Karpas-422 (cell line): ENCODE measurements around the gene C17orf67. TPM values are rescaled to one million over a fixed set of nuclear protein-coding genes. Genes with fewer than 3 reads are reported as not detected.

Experiments used
- DNase-seq: peaks from one replicate; pipeline ENCODE4 v3.0.0-alpha.2; 2015
- H2AFZ ChIP-seq: fragments of 200-600 bp; sonication (generic); 2 replicates; pipeline ENCODE4 v1.6.1; 2014; ENCODE audit warnings: antibody characterized with exemption, low read length, mixed read lengths
- H3K27ac ChIP-seq: fragments of 200-600 bp; sonication (generic); 2 replicates; pipeline ENCODE4 v1.5.1; 2014; ENCODE audit warnings: mild to moderate bottlenecking, low read length, moderate library complexity
- H3K27me3 ChIP-seq: fragments of 200-600 bp; sonication (generic); 2 replicates; pipeline ENCODE4 v1.6.1; 2014; ENCODE audit warnings: low read length, mixed read lengths
- H3K36me3 ChIP-seq: fragments of 200-600 bp; sonication (generic); 2 replicates; pipeline ENCODE4 v1.6.1; 2014; ENCODE audit warnings: low read length, mixed read lengths; ENCODE audit not compliant: insufficient read depth
- H3K4me1 ChIP-seq: fragments of 200-600 bp; sonication (generic); 2 replicates; pipeline ENCODE4 v1.6.1; 2014; ENCODE audit warnings: mild to moderate bottlenecking, low read length, mixed read lengths
- H3K4me2 ChIP-seq: fragments of 200-600 bp; sonication (generic); 2 replicates; pipeline ENCODE4 v1.6.1; 2014; ENCODE audit warnings: low read length, low read depth, mild to moderate bottlenecking; ENCODE audit not compliant: poor library complexity, severe bottlenecking
- H3K4me3 ChIP-seq: fragments of 200-600 bp; sonication (generic); 2 replicates; pipeline ENCODE4 v1.5.1; 2014; ENCODE audit warnings: mild to moderate bottlenecking, antibody characterized with exemption, low read length, mixed read lengths
- H3K79me2 ChIP-seq: fragments of 200-600 bp; sonication (generic); 2 replicates; pipeline ENCODE4 v1.6.1; 2014; ENCODE audit warnings: mild to moderate bottlenecking, low read length, mixed read lengths
- H3K9ac ChIP-seq: fragments of 200-600 bp; sonication (generic); 2 replicates; pipeline ENCODE4 v1.6.0; 2014; ENCODE audit warnings: low read length
- H3K9me2 ChIP-seq: fragments of 200-600 bp; sonication (generic), shearing (Covaris generic); replicated peaks from 2 replicates; pipeline ENCODE4 v1.6.0; 2014; ENCODE audit warnings: mild to moderate bottlenecking, low read length, moderate library complexity; ENCODE audit not compliant: insufficient read depth
- H3K9me3 ChIP-seq: fragments of 300-700, 200-600 bp; sonication (generic); 2 replicates; pipeline ENCODE4 v1.6.1; 2014; ENCODE audit warnings: low read length, mixed read lengths
- H4K20me1 ChIP-seq: fragments of 200-600 bp; sonication (generic); 2 replicates; pipeline ENCODE4 v1.6.1; 2014; ENCODE audit warnings: mild to moderate bottlenecking, antibody characterized with exemption, low read length, low read depth; ENCODE audit not compliant: insufficient read depth
- total RNA-seq: library from RNA; depleted of rRNA; stranded (reverse); fragments of >200 nt; shearing (Covaris generic); gene quantifications from 2 replicates; pipeline ENCODE4 v1.2.3, GENCODE V29; 2014; ENCODE audit warnings: low replicate concordance

C17orf67 gene
- total RNA-seq, 1 experiment from 2014 or later = not detected

- no peaks in the 10 kb centered on the region for H3K27me3 ChIP-seq
- H3K9ac ChIP-seq = no peak overlapping the region
- H3K4me1 ChIP-seq = peaks cover 3% of the 10 kb centered on the region
- no peak overlapping the region for H3K4me3 ChIP-seq
- no peaks in the 10 kb centered on the region for H3K9me3 ChIP-seq
- no peaks in the 10 kb centered on the region for H3K79me2 ChIP-seq
- DNase-seq = no peak
- H4K20me1 ChIP-seq = no peaks in the 10 kb centered on the region
- no peaks in the 10 kb centered on the region for H3K36me3 ChIP-seq
- no peak overlapping the region for H3K27ac ChIP-seq
- H2AFZ ChIP-seq = no peak overlapping the region
- H3K4me2 ChIP-seq = no peak overlapping the region
- H3K9me2 ChIP-seq = no peaks in the 10 kb centered on the region
These were observed 48.3 kb downstream of the C17orf67 start for GRCh38 chr17:56785405-56785804.

GRCh38 chr17:56782338-56782737, 51.4 kb downstream of the C17orf67 start:
- H2AFZ ChIP-seq = no peak overlapping the region
- H3K9me2 ChIP-seq = no peaks in the 10 kb centered on the region
- H3K9ac ChIP-seq = no peak overlapping the region
- no peak for DNase-seq
- no peak overlapping the region for H3K27ac ChIP-seq
- no peaks in the 10 kb centered on the region for H3K36me3 ChIP-seq
- peaks cover 15% of the 10 kb centered on the region for H3K4me1 ChIP-seq
- H3K4me3 ChIP-seq = no peak overlapping the region
- H4K20me1 ChIP-seq = no peaks in the 10 kb centered on the region
- no peak overlapping the region for H3K4me2 ChIP-seq
- H3K79me2 ChIP-seq = no peaks in the 10 kb centered on the region
- H3K9me3 ChIP-seq = no peaks in the 10 kb centered on the region
- H3K27me3 ChIP-seq = no peaks in the 10 kb centered on the region

GRCh38 chr17:56781906-56782305, 51.8 kb downstream of the C17orf67 start:
- Histone ChIP-seq H3K4me1 (peaks cover 15% of the 10 kb centered on the region), H3K36me3 (no peaks in the 10 kb centered on the region), H3K9me3 (no peaks in the 10 kb centered on the region), H3K4me2 (no peak overlapping the region), H4K20me1 (no peaks in the 10 kb centered on the region), H3K4me3 (no peak overlapping the region), H2AFZ (no peak overlapping the region), H3K27ac (no peak overlapping the region), H3K9ac (no peak overlapping the region), H3K27me3 (no peaks in the 10 kb centered on the region), H3K79me2 (no peaks in the 10 kb centered on the region), H3K9me2 (no peaks in the 10 kb centered on the region)
- no peak for DNase-seq

- Histone ChIP-seq H3K9ac (peak overlapping the region; percentile 19; the same call in 1 of the 2 replicates), H2AFZ (no peak overlapping the region), H3K9me3 (no peaks in the 10 kb centered on the region), H3K9me2 (no peaks in the 10 kb centered on the region), H3K79me2 (no peaks in the 10 kb centered on the region), H3K4me3 (peak overlapping the region; percentile 36), H3K36me3 (no peaks in the 10 kb centered on the region), H3K27me3 (no peaks in the 10 kb centered on the region), H3K4me1 (peaks cover 15% of the 10 kb centered on the region), H3K27ac (no peak overlapping the region), H3K4me2 (peak overlapping the region; percentile 58), H4K20me1 (no peaks in the 10 kb centered on the region)
- peak; percentile 89 for DNase-seq
These were observed 53.6 kb downstream of the C17orf67 start for GRCh38 chr17:56779898-56780777.

GRCh38 chr17:56779322-56779721, 54.4 kb downstream of the C17orf67 start:
- Histone ChIP-seq H3K4me3 (no peak overlapping the region), H4K20me1 (no peaks in the 10 kb centered on the region), H2AFZ (no peak overlapping the region), H3K4me1 (peaks cover 15% of the 10 kb centered on the region), H3K4me2 (peak overlapping the region; percentile 58), H3K36me3 (no peaks in the 10 kb centered on the region), H3K9me3 (no peaks in the 10 kb centered on the region), H3K27ac (no peak overlapping the region), H3K79me2 (no peaks in the 10 kb centered on the region), H3K27me3 (no peaks in the 10 kb centered on the region), H3K9me2 (no peaks in the 10 kb centered on the region), H3K9ac (no peak overlapping the region)
- DNase-seq = no peak

GRCh38 chr17:56778898-56779297, 54.8 kb downstream of the C17orf67 start:
- H3K27ac ChIP-seq = no peak overlapping the region

GRCh38 chr17:56777859-56778258, 55.9 kb downstream of the C17orf67 start:
- DNase-seq = no peak
- peaks cover 15% of the 10 kb centered on the region for H3K4me1 ChIP-seq
- H3K4me2 ChIP-seq = no peak overlapping the region
- H3K79me2 ChIP-seq = no peaks in the 10 kb centered on the region
- H3K27me3 ChIP-seq = no peaks in the 10 kb centered on the region
- H2AFZ ChIP-seq = no peak overlapping the region
- no peak overlapping the region for H3K27ac ChIP-seq
- no peaks in the 10 kb centered on the region for H3K9me3 ChIP-seq
- no peak overlapping the region for H3K9ac ChIP-seq
- H4K20me1 ChIP-seq = no peaks in the 10 kb centered on the region
- H3K9me2 ChIP-seq = no peaks in the 10 kb centered on the region
- no peaks in the 10 kb centered on the region for H3K36me3 ChIP-seq
- H3K4me3 ChIP-seq = no peak overlapping the region

More at GRCh38 chr17:56778898-56779297, 54.8 kb downstream of the C17orf67 start:
- Histone ChIP-seq H3K4me2 (no peak overlapping the region), H3K79me2 (no peaks in the 10 kb centered on the region), H3K36me3 (no peaks in the 10 kb centered on the region), H3K9me2 (no peaks in the 10 kb centered on the region), H3K4me3 (no peak overlapping the region), H2AFZ (no peak overlapping the region), H3K9me3 (no peaks in the 10 kb centered on the region), H3K27me3 (no peaks in the 10 kb centered on the region), H3K9ac (no peak overlapping the region), H3K4me1 (peaks cover 15% of the 10 kb centered on the region), H4K20me1 (no peaks in the 10 kb centered on the region)
- DNase-seq = no peak

- H3K27me3 ChIP-seq = no peaks in the 10 kb centered on the region
- H3K4me2 ChIP-seq = no peak overlapping the region
- H2AFZ ChIP-seq = no peak overlapping the region
- no peak overlapping the region for H3K4me3 ChIP-seq
- H3K4me1 ChIP-seq = peaks cover 6% of the 10 kb centered on the region
- no peak overlapping the region for H3K9ac ChIP-seq
- no peak overlapping the region for H3K27ac ChIP-seq
- no peaks in the 10 kb centered on the region for H4K20me1 ChIP-seq
- H3K79me2 ChIP-seq = no peaks in the 10 kb centered on the region
- H3K9me2 ChIP-seq = no peaks in the 10 kb centered on the region
- H3K9me3 ChIP-seq = no peaks in the 10 kb centered on the region
- no peaks in the 10 kb centered on the region for H3K36me3 ChIP-seq
- DNase-seq = no peak
These were observed 59.1 kb downstream of the C17orf67 start for GRCh38 chr17:56774650-56775049.
